GM23338 (cell line): Measurements from ENCODE around the gene CDK14. TPM values are rescaled to one million over a fixed set of nuclear protein-coding genes. Genes with fewer than 3 reads are reported as not detected.

Experiments used
- ATAC-seq: fragments of 200-7000 bp; cut with Tn5 transposase; 3 replicates; pipeline ENCODE4 v1.9.1; 2020
- DNase-seq: peaks from one replicate; pipeline ENCODE4 v3.0.0-alpha.2; 2015; ENCODE audit warnings: low spot score
- H2AFZ ChIP-seq: fragments of 200-600 bp; sonication (generic); 2 replicates; pipeline ENCODE4 v1.8.0; 2016; ENCODE audit warnings: antibody characterized with exemption, mild to moderate bottlenecking, moderate library complexity
- H3F3A ChIP-seq: fragments of 200-600 bp; sonication (generic); replicated peaks from 2 replicates; pipeline ENCODE4 v1.8.0; 2017; ENCODE audit warnings: antibody characterized with exemption, mixed run types, low read depth
- H3K27ac ChIP-seq: fragments of 200-600 bp; sonication (generic); 2 replicates; pipeline ENCODE4 v1.6.1; 2016; ENCODE audit warnings: low read depth
- H3K27me3 ChIP-seq: fragments of 200-600 bp; sonication (generic); 2 replicates; pipeline ENCODE4 v1.8.0; 2016; ENCODE audit warnings: mild to moderate bottlenecking, mixed run types, moderate library complexity; ENCODE audit not compliant: insufficient read depth
- H3K36me3 ChIP-seq: fragments of 200-600 bp; sonication (generic); 2 replicates; pipeline ENCODE4 v1.8.0; 2016; ENCODE audit warnings: mild to moderate bottlenecking; ENCODE audit not compliant: insufficient read depth
- H3K4me1 ChIP-seq: fragments of 200-600 bp; sonication (generic); 2 replicates; pipeline ENCODE4 v1.8.0; 2016; ENCODE audit warnings: mild to moderate bottlenecking, moderate library complexity; ENCODE audit not compliant: insufficient read depth
- H3K4me2 ChIP-seq: fragments of 200-600 bp; sonication (generic); 2 replicates; pipeline ENCODE4 v1.7.1; 2017; ENCODE audit warnings: mixed run types
- H3K4me3 ChIP-seq: fragments of 200-600 bp; sonication (generic); 2 replicates; pipeline ENCODE4 v1.6.1; 2016; ENCODE audit warnings: mixed run types
- H3K79me2 ChIP-seq: fragments of 200-600 bp; sonication (generic); replicated peaks from 2 replicates; pipeline ENCODE4 v1.8.0; 2017; ENCODE audit warnings: mild to moderate bottlenecking; ENCODE audit not compliant: insufficient read depth
- H3K9me2 ChIP-seq: fragments of 200-600 bp; sonication (generic); 2 replicates; pipeline ENCODE4 v1.8.0; 2017; ENCODE audit not compliant: insufficient read depth
- H4K20me1 ChIP-seq: fragments of 200-600 bp; sonication (generic); replicated peaks from 2 replicates; pipeline ENCODE4 v1.8.0; 2017; ENCODE audit warnings: mild to moderate bottlenecking; ENCODE audit not compliant: insufficient read depth
- H3K27ac Mint-ChIP-seq: 2 replicates; pipeline ENCODE4 v1.8.0; 2020; ENCODE audit warnings: inconsistent platforms, mild to moderate bottlenecking, moderate library complexity, mixed read lengths
- H3K27me3 Mint-ChIP-seq: 3 replicates; pipeline ENCODE4 v1.8.0; 2022; ENCODE audit warnings: low read depth, mild to moderate bottlenecking, moderate library complexity, mixed read lengths, inconsistent platforms; ENCODE audit not compliant: insufficient read depth, poor library complexity
- H3K36me3 Mint-ChIP-seq: 3 replicates; pipeline ENCODE4 v1.8.0; 2021; ENCODE audit warnings: low read depth, mild to moderate bottlenecking, inconsistent platforms, moderate library complexity, mixed read lengths
- H3K4me1 Mint-ChIP-seq: 3 replicates; pipeline ENCODE4 v1.8.0; 2020; ENCODE audit warnings: mild to moderate bottlenecking, inconsistent platforms, mixed read lengths
- H3K4me3 Mint-ChIP-seq: 3 replicates; pipeline ENCODE4 v1.8.0; 2021; ENCODE audit warnings: moderate library complexity, mild to moderate bottlenecking, inconsistent platforms, mixed read lengths
- H3K9me3 Mint-ChIP-seq: 3 replicates; pipeline ENCODE4 v1.8.0; 2020; ENCODE audit warnings: moderate library complexity, mild to moderate bottlenecking, inconsistent platforms, mixed read lengths
- CREB1 ChIP-seq: fragments of 250-450 bp; sonication (Bioruptor Pico); IDR thresholded peaks from 2 replicates; pipeline ENCODE4 v1.5.0; 2020; ENCODE audit warnings: low read depth, mild to moderate bottlenecking, moderate library complexity
- CTCF ChIP-seq, 2 experiments: fragments of 200-600 bp in 1 of 2; sonication (generic) in 1 of 2; conservative IDR thresholded peaks; 2 replicates each; pipeline versions ENCODE4 v1.5.1 to v1.6.1; 2016 to 2017; ENCODE audit warnings: antibody characterized with exemption in 2 of 2, low read depth in 2 of 2, mild to moderate bottlenecking in 2 of 2, moderate library complexity in 1 of 2
- ETS1 ChIP-seq: IDR thresholded peaks from 2 replicates; pipeline ENCODE4 v1.6.1; 2016; ENCODE audit warnings: antibody characterized with exemption
- NANOG ChIP-seq: IDR thresholded peaks from 2 replicates; pipeline ENCODE4 v1.6.1; 2016; ENCODE audit warnings: antibody characterized with exemption, borderline replicate concordance
- REST ChIP-seq: IDR thresholded peaks from one replicate; pipeline ENCODE4 v1.6.1; 2018; ENCODE audit warnings: antibody characterized with exemption; ENCODE audit not compliant: unreplicated experiment
- ZNF114 ChIP-seq: fragments of 250-450 bp; sonication (Bioruptor Pico); IDR thresholded peaks from 2 replicates; pipeline ENCODE4 v1.5.0; 2020; ENCODE audit warnings: mild to moderate bottlenecking, moderate library complexity
- ZNF462 ChIP-seq: fragments of 250-450 bp; sonication (Bioruptor Pico); IDR thresholded peaks from 2 replicates; pipeline ENCODE4 v1.5.0; 2020; ENCODE audit warnings: mild to moderate bottlenecking, moderate library complexity
- polyA plus RNA-seq: library from polyadenylated mRNA; unstranded; fragments of >200 nt; fragmentation: Nextera tagmentation; extraction: Ambion mirVana; gene quantifications from 2 replicates; pipeline ENCODE4 v1.2.1, GENCODE V29; 2016
- total RNA-seq: library from RNA; depleted of rRNA; stranded (reverse); fragments of >200 nt; shearing (Covaris generic); gene quantifications from 2 replicates; pipeline ENCODE4 v1.2.3, GENCODE V29; 2014

The CDK14 gene
- total and polyA plus RNA-seq, 2 experiments from 2014 or later = 11.2 to 24.0 TPM

GRCh38 chr7:90625562-90625961, 29.4 kb downstream of the CDK14 start:
- Mint-ChIP-seq H3K4me3 (peak overlapping the region; percentile 2; the same call in 1 of the 3 replicates), H3K4me1 (peaks cover 65% of the 10 kb centered on the region), H3K9me3 (no peaks in the 10 kb centered on the region), H3K36me3 (0 out of 3 replicates have a peak, but pooled peaks cover 4% of the 10 kb centered on the region), H3K27me3 (peaks cover 4% of the 10 kb centered on the region), H3K27ac (peak overlapping the region; percentile 20; the same call in 1 of the 2 replicates)
- H3K4me1 ChIP-seq = peaks cover 66% of the 10 kb centered on the region
- no peak overlapping the region for H2AFZ ChIP-seq
- DNase-seq (peak; percentile 80), ATAC-seq (peak; percentile 62)
- no peaks in the 10 kb centered on the region for H3K36me3 ChIP-seq
- H3F3A ChIP-seq = no peaks in the 10 kb centered on the region
- peak overlapping the region; percentile 36 for H3K4me2 ChIP-seq
- H4K20me1 ChIP-seq = no peaks in the 10 kb centered on the region
- H3K9me2 ChIP-seq = no peaks in the 10 kb centered on the region
- 0 out of 2 replicates have a peak, but pooled peaks cover 4% of the 10 kb centered on the region for H3K27me3 ChIP-seq
- H3K27ac ChIP-seq = peak overlapping the region; percentile 85
- no peak for TF ChIP-seq CTCF (conservative IDR thresholded peaks at IDR 0.05; ENCODE audit: low read depth in 2 of 2)
- TF ChIP-seq ZNF462 (CRISPR knock-in tag) = no peak
- no peak for TF ChIP-seq CREB1
- TF ChIP-seq ZNF114 (CRISPR knock-in tag) = no peak
- TF ChIP-seq NANOG = no peak
- no peak for TF ChIP-seq ETS1
- no peak for TF ChIP-seq REST
- peak overlapping the region; percentile 17 for H3K4me3 ChIP-seq
- H3K79me2 ChIP-seq = peaks cover 20% of the 10 kb centered on the region
